WTC11 (cell line): Measurements from ENCODE around the gene OSTC. TPM values are rescaled to one million over a fixed set of nuclear protein-coding genes. Genes with fewer than 3 reads are reported as not detected.

Experiments used
- ATAC-seq: fragments of 200-7000 bp; cut with Tn5 transposase; 2 replicates; pipeline ENCODE4 v1.10.0; 2021; ENCODE audit warnings: mild to moderate bottlenecking, moderate library complexity
- CTCF ChIA-PET: fragments of 300-600 bp; sonication (Branson Sonifier 250); formaldehyde crosslinking; loops from one replicate; lab custom pipeline; 2021; ENCODE audit warnings: antibody characterized with exemption; lab: Charles Lee
- POLR2A ChIA-PET: fragments of 350-600 bp; sonication (Branson Sonifier 250); formaldehyde crosslinking; loops from one replicate; lab custom pipeline; 2021; ENCODE audit warnings: antibody characterized with exemption; lab: Charles Lee
- DNase-seq: peaks from one replicate; pipeline ENCODE4 v3.0.0; 2021; ENCODE audit warnings: low spot score
- H3K27ac Mint-ChIP-seq: 2 replicates; pipeline ENCODE4 v1.8.0; 2021; ENCODE audit warnings: mixed read lengths
- H3K27me3 Mint-ChIP-seq: 2 replicates; pipeline ENCODE4 v1.8.0; 2021; ENCODE audit warnings: low read depth, mild to moderate bottlenecking, moderate library complexity, mixed read lengths
- H3K36me3 Mint-ChIP-seq: 2 replicates; pipeline ENCODE4 v1.8.0; 2021; ENCODE audit warnings: mixed read lengths
- H3K4me1 Mint-ChIP-seq: 2 replicates; pipeline ENCODE4 v1.8.0; 2022; ENCODE audit warnings: mixed read lengths
- H3K4me3 Mint-ChIP-seq: 2 replicates; pipeline ENCODE4 v1.8.0; 2021; ENCODE audit warnings: mild to moderate bottlenecking, moderate library complexity, mixed read lengths
- H3K9me3 Mint-ChIP-seq: 2 replicates; pipeline ENCODE4 v1.8.0; 2021; ENCODE audit warnings: mixed read lengths
- ETV6 ChIP-seq: sonication (generic); formaldehyde crosslinking; IDR thresholded peaks from 2 replicates; pipeline ENCODE4 v1.8.1; 2022; ENCODE audit warnings: mild to moderate bottlenecking, missing genetic modification reagents
- GTF2I ChIP-seq: fragments of 250-450 bp; sonication (Bioruptor Pico); conservative IDR thresholded peaks from 2 replicates; pipeline ENCODE4 v1.4.0; 2021; ENCODE audit warnings: mild to moderate bottlenecking
- IRF2 ChIP-seq: sonication (generic); formaldehyde crosslinking; IDR thresholded peaks from 2 replicates; pipeline ENCODE4 v1.8.0; 2022; ENCODE audit warnings: low read depth, missing genetic modification reagents, borderline replicate concordance
- KAT7 ChIP-seq: sonication (generic); formaldehyde crosslinking; IDR thresholded peaks from 2 replicates; pipeline ENCODE4 v1.8.1; 2023; ENCODE audit warnings: missing genetic modification reagents, mild to moderate bottlenecking, borderline replicate concordance
- MXD4 ChIP-seq: fragments of 250-450 bp; sonication (Bioruptor Pico); IDR thresholded peaks from 2 replicates; pipeline ENCODE4 v1.8.0; 2021; ENCODE audit warnings: mild to moderate bottlenecking, moderate library complexity, borderline replicate concordance
- NFATC4 ChIP-seq: fragments of 250-450 bp; sonication (Bioruptor Pico); IDR thresholded peaks from 2 replicates; pipeline ENCODE4 v1.9.0; 2021; ENCODE audit warnings: mild to moderate bottlenecking
- RELA ChIP-seq: sonication (generic); formaldehyde crosslinking; IDR thresholded peaks from 2 replicates; pipeline ENCODE4 v1.8.1; 2022; ENCODE audit warnings: missing genetic modification reagents, mild to moderate bottlenecking, borderline replicate concordance
- SOX15 ChIP-seq: fragments of 250-450 bp; sonication (Bioruptor Pico); IDR thresholded peaks from 2 replicates; pipeline ENCODE4 v1.9.0; 2021; ENCODE audit warnings: mild to moderate bottlenecking
- TCF7 ChIP-seq: sonication (generic); formaldehyde crosslinking; IDR thresholded peaks from 2 replicates; pipeline ENCODE4 v1.8.0; 2022; ENCODE audit warnings: mild to moderate bottlenecking, low read depth, missing genetic modification reagents, moderate library complexity
- TEAD4 ChIP-seq: sonication (generic); formaldehyde crosslinking; IDR thresholded peaks from 2 replicates; pipeline ENCODE4 v1.8.0; 2022; ENCODE audit warnings: mild to moderate bottlenecking, missing genetic modification reagents
- ZNF138 ChIP-seq: sonication (generic); formaldehyde crosslinking; conservative IDR thresholded peaks from 2 replicates; pipeline ENCODE4 v1.8.1; 2022; ENCODE audit warnings: mild to moderate bottlenecking, moderate library complexity, missing genetic modification reagents
- ZNF219 ChIP-seq: sonication (generic); formaldehyde crosslinking; IDR thresholded peaks from 2 replicates; pipeline ENCODE4 v1.8.0; 2023; ENCODE audit warnings: missing genetic modification reagents, mild to moderate bottlenecking, borderline replicate concordance
- ZNF263 ChIP-seq: sonication (generic); formaldehyde crosslinking; IDR thresholded peaks from 2 replicates; pipeline ENCODE4 v1.8.1; 2022; ENCODE audit warnings: low read depth, mild to moderate bottlenecking, moderate library complexity, missing genetic modification reagents
- total RNA-seq: library from RNA; stranded (reverse); gene quantifications from 3 replicates; pipeline ENCODE4 v1.2.3, GENCODE V29; 2021
- TF ChIP-seq, protein P1 (sequence below): fragments of 250-450 bp; sonication (Bioruptor Pico); IDR thresholded peaks from 2 replicates; pipeline ENCODE4 v1.8.0; 2021; ENCODE audit warnings: mild to moderate bottlenecking
- TF ChIP-seq, protein P2 (sequence below): fragments of 250-450 bp; sonication (Bioruptor Pico); IDR thresholded peaks from 2 replicates; pipeline ENCODE4 v1.9.0; 2021; ENCODE audit warnings: mild to moderate bottlenecking
- TF ChIP-seq, protein P3 (sequence below): sonication (generic); formaldehyde crosslinking; IDR thresholded peaks from 2 replicates; pipeline ENCODE4 v1.8.1; 2023; ENCODE audit warnings: mild to moderate bottlenecking, missing genetic modification reagents, borderline replicate concordance
- TF ChIP-seq, protein P4 (sequence below): sonication (generic); formaldehyde crosslinking; conservative IDR thresholded peaks from 2 replicates; pipeline ENCODE4 v1.8.1; 2022; ENCODE audit warnings: mild to moderate bottlenecking, missing genetic modification reagents
- TF ChIP-seq, protein P5 (sequence below): sonication (generic); formaldehyde crosslinking; IDR thresholded peaks from 2 replicates; pipeline ENCODE4 v1.8.1; 2023; ENCODE audit warnings: mild to moderate bottlenecking, missing genetic modification reagents, moderate library complexity
- TF ChIP-seq, protein P6 (sequence below): sonication (generic); formaldehyde crosslinking; IDR thresholded peaks from 2 replicates; pipeline ENCODE4 v1.8.0; 2022; ENCODE audit warnings: mild to moderate bottlenecking, missing genetic modification reagents
- TF ChIP-seq, protein P7 (sequence below): sonication (generic); formaldehyde crosslinking; IDR thresholded peaks from 2 replicates; pipeline ENCODE4 v1.8.0; 2022; ENCODE audit warnings: mild to moderate bottlenecking, missing genetic modification reagents
- TF ChIP-seq, protein P8 (sequence below): fragments of 250-450 bp; sonication (Bioruptor Pico); IDR thresholded peaks from 2 replicates; pipeline ENCODE4 v1.9.0; 2021; ENCODE audit warnings: moderate library complexity, mild to moderate bottlenecking, inconsistent platforms, borderline replicate concordance

OSTC gene
- total RNA-seq, 1 experiment from 2014 or later: 132 TPM

DNA sequence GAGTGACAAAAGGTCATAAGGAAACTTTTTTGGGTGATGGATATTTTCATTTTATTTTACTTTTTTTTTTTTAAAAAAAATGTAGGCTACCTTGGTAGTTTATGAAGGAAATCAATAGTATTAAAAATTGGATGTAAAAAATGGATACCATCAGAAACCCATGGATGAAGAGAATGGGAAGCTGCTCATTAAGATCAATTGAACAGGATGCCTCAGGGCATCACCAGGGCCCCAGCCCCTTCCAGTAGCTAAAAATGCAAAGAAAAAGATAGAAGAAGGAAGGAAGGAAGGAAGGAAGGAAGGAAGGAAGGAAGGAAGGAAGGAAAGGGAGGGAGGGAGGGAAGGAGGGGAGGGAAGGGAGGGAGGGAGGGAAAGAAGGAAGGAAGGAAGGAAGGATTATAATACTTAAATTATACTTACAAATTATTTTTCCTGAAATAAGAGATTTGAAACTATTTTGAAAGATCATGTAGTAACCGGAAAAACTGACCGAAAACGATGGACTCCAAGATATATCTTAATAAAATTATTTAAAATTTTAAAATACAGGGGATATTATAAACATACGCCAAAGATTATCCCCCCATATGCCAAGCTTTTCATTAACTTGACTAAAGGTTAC lies 24.1 kb downstream of the OSTC start (continued):
- TF ChIP-seq TCF7: no peak
- no peak for TF ChIP-seq TEAD4 (CRISPR knock-in tag)
- no peak for TF ChIP-seq ZNF138 (CRISPR knock-in tag)
- TF ChIP-seq, all 79 proteins: peak for 0

DNA sequence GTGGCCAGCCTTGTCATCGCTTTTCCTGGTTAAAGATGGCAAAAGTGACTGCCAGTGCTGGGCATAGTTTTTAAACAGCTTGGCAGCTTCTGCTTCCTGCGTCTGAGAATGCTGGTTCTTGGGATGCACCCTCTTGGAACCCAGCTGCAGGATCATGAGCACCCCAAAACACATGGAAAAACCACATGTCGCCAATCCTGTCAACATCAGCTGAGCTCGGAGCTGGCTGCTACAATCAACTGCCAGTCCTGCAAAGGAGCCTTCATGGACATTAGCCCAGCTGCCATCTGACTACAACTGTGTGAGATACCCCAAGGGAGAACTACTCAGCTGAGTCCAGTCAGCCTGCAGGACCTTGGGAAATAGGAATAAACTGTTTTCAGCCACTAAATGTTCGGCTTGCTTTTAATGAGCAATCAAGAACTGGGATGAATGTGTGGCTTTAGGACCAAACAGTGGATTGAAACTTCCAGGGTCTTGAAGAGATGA lies 31.0 kb downstream of the OSTC start:
- ChIA-PET POLR2A (no interaction called here), CTCF (interaction anchor here (0.7 kb wide), 1 partner anchor 91 kb away, joined by 3 read pairs; no protein-coding TSS in a partner anchor)
- no peak for DNase-seq
- H3K36me3 Mint-ChIP-seq: no peaks in the 10 kb centered on the region
- H3K4me1 Mint-ChIP-seq: no peaks in the 10 kb centered on the region
- no peak overlapping the region for H3K4me3 Mint-ChIP-seq
- no peak overlapping the region for H3K27ac Mint-ChIP-seq
- TF ChIP-seq SOX15: no peak
- TF ChIP-seq, protein P1, sequence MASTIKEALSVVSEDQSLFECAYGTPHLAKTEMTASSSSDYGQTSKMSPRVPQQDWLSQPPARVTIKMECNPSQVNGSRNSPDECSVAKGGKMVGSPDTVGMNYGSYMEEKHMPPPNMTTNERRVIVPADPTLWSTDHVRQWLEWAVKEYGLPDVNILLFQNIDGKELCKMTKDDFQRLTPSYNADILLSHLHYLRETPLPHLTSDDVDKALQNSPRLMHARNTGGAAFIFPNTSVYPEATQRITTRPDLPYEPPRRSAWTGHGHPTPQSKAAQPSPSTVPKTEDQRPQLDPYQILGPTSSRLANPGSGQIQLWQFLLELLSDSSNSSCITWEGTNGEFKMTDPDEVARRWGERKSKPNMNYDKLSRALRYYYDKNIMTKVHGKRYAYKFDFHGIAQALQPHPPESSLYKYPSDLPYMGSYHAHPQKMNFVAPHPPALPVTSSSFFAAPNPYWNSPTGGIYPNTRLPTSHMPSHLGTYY (CRISPR knock-in tag): no peak
- TF ChIP-seq, protein P2, sequence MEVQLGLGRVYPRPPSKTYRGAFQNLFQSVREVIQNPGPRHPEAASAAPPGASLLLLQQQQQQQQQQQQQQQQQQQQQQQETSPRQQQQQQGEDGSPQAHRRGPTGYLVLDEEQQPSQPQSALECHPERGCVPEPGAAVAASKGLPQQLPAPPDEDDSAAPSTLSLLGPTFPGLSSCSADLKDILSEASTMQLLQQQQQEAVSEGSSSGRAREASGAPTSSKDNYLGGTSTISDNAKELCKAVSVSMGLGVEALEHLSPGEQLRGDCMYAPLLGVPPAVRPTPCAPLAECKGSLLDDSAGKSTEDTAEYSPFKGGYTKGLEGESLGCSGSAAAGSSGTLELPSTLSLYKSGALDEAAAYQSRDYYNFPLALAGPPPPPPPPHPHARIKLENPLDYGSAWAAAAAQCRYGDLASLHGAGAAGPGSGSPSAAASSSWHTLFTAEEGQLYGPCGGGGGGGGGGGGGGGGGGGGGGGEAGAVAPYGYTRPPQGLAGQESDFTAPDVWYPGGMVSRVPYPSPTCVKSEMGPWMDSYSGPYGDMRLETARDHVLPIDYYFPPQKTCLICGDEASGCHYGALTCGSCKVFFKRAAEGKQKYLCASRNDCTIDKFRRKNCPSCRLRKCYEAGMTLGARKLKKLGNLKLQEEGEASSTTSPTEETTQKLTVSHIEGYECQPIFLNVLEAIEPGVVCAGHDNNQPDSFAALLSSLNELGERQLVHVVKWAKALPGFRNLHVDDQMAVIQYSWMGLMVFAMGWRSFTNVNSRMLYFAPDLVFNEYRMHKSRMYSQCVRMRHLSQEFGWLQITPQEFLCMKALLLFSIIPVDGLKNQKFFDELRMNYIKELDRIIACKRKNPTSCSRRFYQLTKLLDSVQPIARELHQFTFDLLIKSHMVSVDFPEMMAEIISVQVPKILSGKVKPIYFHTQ (CRISPR knock-in tag): no peak
- no peak for TF ChIP-seq KAT7 (CRISPR knock-in tag)
- no peak for TF ChIP-seq NFATC4 (CRISPR knock-in tag)
- ATAC-seq: no peak
- H3K27me3 Mint-ChIP-seq: no peaks in the 10 kb centered on the region
- no peaks in the 10 kb centered on the region for H3K9me3 Mint-ChIP-seq

DNA sequence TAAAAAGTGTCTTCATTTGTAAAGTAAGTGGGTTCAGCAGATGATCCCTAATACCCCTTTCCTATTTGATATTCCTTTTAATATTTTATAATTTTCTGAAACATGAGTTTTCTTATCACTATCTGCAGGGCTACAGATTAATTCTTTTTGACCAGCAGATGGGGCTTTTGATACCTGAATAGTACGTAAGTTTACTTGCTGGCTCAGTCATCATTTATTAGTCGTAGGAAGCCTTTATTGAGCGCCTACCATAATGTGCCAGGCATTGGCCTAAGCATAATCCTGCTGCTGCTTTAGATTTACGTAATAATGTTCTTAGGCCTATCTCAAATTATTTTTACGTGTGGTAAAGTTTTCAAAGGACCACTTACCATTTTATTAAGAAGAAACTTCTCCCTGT lies 33.1 kb downstream of the OSTC start:
- ChIA-PET POLR2A (no interaction called here), CTCF (interaction anchor here (1.2 kb wide), 1 partner anchor 66 kb away, joined by 3 read pairs; no protein-coding TSS in a partner anchor)
- Mint-ChIP-seq H3K27ac (no peak overlapping the region), H3K4me1 (no peaks in the 10 kb centered on the region), H3K27me3 (no peaks in the 10 kb centered on the region), H3K36me3 (no peaks in the 10 kb centered on the region), H3K4me3 (no peak overlapping the region), H3K9me3 (no peaks in the 10 kb centered on the region)
- DNase-seq (no peak), ATAC-seq (peak; percentile 63)
- TF ChIP-seq IRF2 (CRISPR knock-in tag) (no peak), MXD4 (CRISPR knock-in tag) (no peak), ZNF263 (no peak), RELA (CRISPR knock-in tag) (no peak), GTF2I (CRISPR knock-in tag) (no peak), ZNF219 (no peak), SOX15 (no peak), ETV6 (no peak)
- TF ChIP-seq, protein P3, sequence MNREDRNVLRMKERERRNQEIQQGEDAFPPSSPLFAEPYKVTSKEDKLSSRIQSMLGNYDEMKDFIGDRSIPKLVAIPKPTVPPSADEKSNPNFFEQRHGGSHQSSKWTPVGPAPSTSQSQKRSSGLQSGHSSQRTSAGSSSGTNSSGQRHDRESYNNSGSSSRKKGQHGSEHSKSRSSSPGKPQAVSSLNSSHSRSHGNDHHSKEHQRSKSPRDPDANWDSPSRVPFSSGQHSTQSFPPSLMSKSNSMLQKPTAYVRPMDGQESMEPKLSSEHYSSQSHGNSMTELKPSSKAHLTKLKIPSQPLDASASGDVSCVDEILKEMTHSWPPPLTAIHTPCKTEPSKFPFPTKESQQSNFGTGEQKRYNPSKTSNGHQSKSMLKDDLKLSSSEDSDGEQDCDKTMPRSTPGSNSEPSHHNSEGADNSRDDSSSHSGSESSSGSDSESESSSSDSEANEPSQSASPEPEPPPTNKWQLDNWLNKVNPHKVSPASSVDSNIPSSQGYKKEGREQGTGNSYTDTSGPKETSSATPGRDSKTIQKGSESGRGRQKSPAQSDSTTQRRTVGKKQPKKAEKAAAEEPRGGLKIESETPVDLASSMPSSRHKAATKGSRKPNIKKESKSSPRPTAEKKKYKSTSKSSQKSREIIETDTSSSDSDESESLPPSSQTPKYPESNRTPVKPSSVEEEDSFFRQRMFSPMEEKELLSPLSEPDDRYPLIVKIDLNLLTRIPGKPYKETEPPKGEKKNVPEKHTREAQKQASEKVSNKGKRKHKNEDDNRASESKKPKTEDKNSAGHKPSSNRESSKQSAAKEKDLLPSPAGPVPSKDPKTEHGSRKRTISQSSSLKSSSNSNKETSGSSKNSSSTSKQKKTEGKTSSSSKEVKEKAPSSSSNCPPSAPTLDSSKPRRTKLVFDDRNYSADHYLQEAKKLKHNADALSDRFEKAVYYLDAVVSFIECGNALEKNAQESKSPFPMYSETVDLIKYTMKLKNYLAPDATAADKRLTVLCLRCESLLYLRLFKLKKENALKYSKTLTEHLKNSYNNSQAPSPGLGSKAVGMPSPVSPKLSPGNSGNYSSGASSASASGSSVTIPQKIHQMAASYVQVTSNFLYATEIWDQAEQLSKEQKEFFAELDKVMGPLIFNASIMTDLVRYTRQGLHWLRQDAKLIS: no peak
- TF ChIP-seq, protein P4, sequence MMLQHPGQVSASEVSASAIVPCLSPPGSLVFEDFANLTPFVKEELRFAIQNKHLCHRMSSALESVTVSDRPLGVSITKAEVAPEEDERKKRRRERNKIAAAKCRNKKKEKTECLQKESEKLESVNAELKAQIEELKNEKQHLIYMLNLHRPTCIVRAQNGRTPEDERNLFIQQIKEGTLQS (CRISPR knock-in tag): no peak
- TF ChIP-seq, protein P5, sequence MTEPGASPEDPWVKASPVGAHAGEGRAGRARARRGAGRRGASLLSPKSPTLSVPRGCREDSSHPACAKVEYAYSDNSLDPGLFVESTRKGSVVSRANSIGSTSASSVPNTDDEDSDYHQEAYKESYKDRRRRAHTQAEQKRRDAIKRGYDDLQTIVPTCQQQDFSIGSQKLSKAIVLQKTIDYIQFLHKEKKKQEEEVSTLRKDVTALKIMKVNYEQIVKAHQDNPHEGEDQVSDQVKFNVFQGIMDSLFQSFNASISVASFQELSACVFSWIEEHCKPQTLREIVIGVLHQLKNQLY (CRISPR knock-in tag): no peak
- TF ChIP-seq, protein P6, sequence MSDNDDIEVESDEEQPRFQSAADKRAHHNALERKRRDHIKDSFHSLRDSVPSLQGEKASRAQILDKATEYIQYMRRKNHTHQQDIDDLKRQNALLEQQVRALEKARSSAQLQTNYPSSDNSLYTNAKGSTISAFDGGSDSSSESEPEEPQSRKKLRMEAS (CRISPR knock-in tag): no peak
- TF ChIP-seq, protein P7, sequence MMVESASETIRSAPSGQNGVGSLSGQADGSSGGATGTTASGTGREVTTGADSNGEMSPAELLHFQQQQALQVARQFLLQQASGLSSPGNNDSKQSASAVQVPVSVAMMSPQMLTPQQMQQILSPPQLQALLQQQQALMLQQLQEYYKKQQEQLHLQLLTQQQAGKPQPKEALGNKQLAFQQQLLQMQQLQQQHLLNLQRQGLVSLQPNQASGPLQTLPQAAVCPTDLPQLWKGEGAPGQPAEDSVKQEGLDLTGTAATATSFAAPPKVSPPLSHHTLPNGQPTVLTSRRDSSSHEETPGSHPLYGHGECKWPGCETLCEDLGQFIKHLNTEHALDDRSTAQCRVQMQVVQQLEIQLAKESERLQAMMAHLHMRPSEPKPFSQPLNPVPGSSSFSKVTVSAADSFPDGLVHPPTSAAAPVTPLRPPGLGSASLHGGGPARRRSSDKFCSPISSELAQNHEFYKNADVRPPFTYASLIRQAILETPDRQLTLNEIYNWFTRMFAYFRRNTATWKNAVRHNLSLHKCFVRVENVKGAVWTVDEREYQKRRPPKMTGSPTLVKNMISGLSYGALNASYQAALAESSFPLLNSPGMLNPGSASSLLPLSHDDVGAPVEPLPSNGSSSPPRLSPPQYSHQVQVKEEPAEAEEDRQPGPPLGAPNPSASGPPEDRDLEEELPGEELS (CRISPR knock-in tag): no peak
- TF ChIP-seq, protein P8, sequence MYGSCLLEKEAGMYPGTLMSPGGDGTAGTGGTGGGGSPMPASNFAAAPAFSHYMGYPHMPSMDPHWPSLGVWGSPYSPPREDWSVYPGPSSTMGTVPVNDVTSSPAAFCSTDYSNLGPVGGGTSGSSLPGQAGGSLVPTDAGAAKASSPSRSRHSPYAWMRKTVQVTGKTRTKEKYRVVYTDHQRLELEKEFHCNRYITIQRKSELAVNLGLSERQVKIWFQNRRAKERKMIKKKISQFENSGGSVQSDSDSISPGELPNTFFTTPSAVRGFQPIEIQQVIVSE (CRISPR knock-in tag): no peak
